Stimulated activated CD4-positive, alpha-beta T cell treated with anti-CD3 and anti-CD28 coated beads, Interleukin-4, amount 100 ng/mL, for 1 hour (primary cell): Measurements from ENCODE around the gene CRACDL.
"Not testable (repeated sequence)": the region's sequence is repeated elsewhere in the genome, so short reads cannot be mapped to it uniquely, and the experiment has no call there.

Source experiments
- DNase-seq: peaks from one replicate; pipeline ENCODE4 v3.0.0-alpha.2; 2020

CRACDL gene

GRCh38 chr2:98903767-98904485 lies 32.1 kb downstream of the CRACDL start:
- no peak for DNase-seq

GRCh38 chr2:98903064-98903355 lies 33.0 kb downstream of the CRACDL start:
- DNase-seq: no peak

- no peak for DNase-seq
Measured at GRCh38 chr2:98902209-98903063, 33.6 kb downstream of the CRACDL start.

- no peak for DNase-seq
Measured at GRCh38 chr2:98901702-98902101, 34.3 kb downstream of the CRACDL start.

GRCh38 chr2:98901291-98901690 lies 34.7 kb downstream of the CRACDL start:
- DNase-seq: no peak

GRCh38 chr2:98900721-98901120 lies 35.3 kb downstream of the CRACDL start:
- DNase-seq: no peak

- not testable (repeated sequence) for DNase-seq
Measured at GRCh38 chr2:98899703-98900078, 36.3 kb downstream of the CRACDL start.

- no peak for DNase-seq
Measured at GRCh38 chr2:98899041-98899702, 36.9 kb downstream of the CRACDL start.

- no peak for DNase-seq
Measured at GRCh38 chr2:98898423-98898841, 37.6 kb downstream of the CRACDL start.

GRCh38 chr2:98897746-98898145 lies 38.3 kb downstream of the CRACDL start:
- DNase-seq: no peak

- no peak for DNase-seq
Measured at GRCh38 chr2:98896944-98897343, 39.1 kb downstream of the CRACDL start.

- no peak for DNase-seq
Measured at GRCh38 chr2:98896416-98896815, 39.6 kb downstream of the CRACDL start.

- no peak for DNase-seq
Measured at GRCh38 chr2:98895901-98896300, 40.1 kb downstream of the CRACDL start.

- DNase-seq: no peak
Measured at GRCh38 chr2:98895221-98895620, 40.8 kb downstream of the CRACDL start.

GRCh38 chr2:98894331-98895000 lies 41.6 kb downstream of the CRACDL start:
- DNase-seq: no peak

- no peak for DNase-seq
Measured at GRCh38 chr2:98893911-98894321, 42.1 kb downstream of the CRACDL start.

GRCh38 chr2:98892871-98893270 lies 43.2 kb downstream of the CRACDL start:
- DNase-seq: no peak

- no peak for DNase-seq
Measured at GRCh38 chr2:98891591-98891990, 44.4 kb downstream of the CRACDL start.

GRCh38 chr2:98886066-98886554 lies 49.9 kb downstream of the CRACDL start:
- DNase-seq: no peak

GRCh38 chr2:98884658-98885057 lies 51.4 kb downstream of the CRACDL start:
- DNase-seq: no peak

GRCh38 chr2:98883780-98884211 lies 52.2 kb downstream of the CRACDL start:
- DNase-seq: no peak

GRCh38 chr2:98882971-98883779 lies 52.9 kb downstream of the CRACDL start:
- DNase-seq: no peak
